Measurements from ENCODE around the gene ARID1A.

GRCh38 chr1:26710811-26711210, 15.0 kb downstream of the ARID1A start:
- TF ChIP-seq CTCF (IDR thresholded peaks at IDR 0.05): no peak
- TF ChIP-seq POLR2A (IDR thresholded peaks at IDR 0.05): no peak

Measured in heart left ventricle (tissue), 13 donors.